Activated CD8-positive, alpha-beta memory T cell treated with anti-CD3 and anti-CD28 coated beads for 1 hour (primary cell): ENCODE results near the gene ACP2.

Experiments used
- DNase-seq, 2 donors: peaks; one replicate each; pipeline ENCODE4 v3.0.0-alpha.2; 2020; ENCODE audit warnings: low read depth in 1 of 2; ENCODE audit errors: extremely low read depth in 1 of 2

Gene ACP2, protein sequence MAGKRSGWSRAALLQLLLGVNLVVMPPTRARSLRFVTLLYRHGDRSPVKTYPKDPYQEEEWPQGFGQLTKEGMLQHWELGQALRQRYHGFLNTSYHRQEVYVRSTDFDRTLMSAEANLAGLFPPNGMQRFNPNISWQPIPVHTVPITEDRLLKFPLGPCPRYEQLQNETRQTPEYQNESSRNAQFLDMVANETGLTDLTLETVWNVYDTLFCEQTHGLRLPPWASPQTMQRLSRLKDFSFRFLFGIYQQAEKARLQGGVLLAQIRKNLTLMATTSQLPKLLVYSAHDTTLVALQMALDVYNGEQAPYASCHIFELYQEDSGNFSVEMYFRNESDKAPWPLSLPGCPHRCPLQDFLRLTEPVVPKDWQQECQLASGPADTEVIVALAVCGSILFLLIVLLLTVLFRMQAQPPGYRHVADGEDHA

DNA sequence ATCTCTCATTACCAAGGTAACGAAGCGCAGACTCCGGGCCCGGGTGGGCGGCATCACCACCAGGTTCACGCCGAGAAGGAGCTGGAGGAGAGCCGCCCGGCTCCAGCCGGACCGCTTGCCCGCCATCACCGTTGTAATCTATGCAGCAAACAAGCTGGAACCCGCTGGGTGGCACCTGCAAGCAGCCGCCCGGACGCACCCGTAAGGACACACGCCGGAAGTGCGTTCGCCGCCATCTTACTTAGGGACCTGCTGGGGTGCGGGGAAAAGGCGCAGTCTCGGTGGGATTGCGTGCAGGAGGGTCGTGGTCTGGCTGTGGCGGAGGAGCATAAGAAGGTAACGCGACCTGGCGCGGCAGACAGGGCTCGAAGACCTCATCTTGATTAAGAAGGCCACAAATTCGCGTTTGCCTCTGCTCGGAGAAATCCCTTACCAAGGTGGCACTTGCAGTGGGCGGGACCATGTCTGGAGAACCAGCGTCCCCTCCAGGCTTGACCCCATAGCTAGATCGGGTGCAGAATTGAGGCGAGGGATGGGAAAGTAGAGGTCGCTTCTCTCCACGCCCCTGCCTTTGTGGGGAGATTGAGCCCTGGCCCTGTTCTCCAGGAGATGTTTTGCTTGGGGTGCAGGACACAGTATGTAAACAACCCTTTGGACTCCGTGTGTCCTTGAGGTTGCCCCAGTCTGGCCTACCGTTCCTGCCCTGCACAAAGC, at the start of gene ACP2:
Gene ACP2, minus strand, starts transcription at position 151 of the 714 bp plus-strand sequence. Its CDS starts 25 bp downstream, at position 126.
- DNase-seq, result peak; percentile 69 to 71

DNA sequence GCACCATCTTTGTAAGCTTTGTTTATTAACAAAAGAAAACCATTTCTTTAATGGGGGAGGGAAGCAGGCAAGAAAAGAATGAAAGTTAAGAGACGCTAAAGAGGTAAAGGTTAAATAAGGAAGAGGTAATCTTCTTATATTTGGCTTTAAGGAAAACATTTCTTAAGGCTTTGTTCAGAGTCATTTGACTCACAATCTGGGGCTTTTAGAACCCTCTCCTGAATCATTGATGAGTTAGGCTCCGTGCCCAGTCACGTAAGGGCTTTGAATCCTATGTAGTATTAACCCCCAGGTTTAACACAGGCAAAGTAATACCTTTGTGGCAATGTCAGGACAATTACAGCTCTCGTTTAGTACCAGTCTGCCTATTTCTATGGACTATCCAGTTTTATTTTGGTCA, 47.4 kb upstream of the ACP2 start:
- no peak for DNase-seq

DNA sequence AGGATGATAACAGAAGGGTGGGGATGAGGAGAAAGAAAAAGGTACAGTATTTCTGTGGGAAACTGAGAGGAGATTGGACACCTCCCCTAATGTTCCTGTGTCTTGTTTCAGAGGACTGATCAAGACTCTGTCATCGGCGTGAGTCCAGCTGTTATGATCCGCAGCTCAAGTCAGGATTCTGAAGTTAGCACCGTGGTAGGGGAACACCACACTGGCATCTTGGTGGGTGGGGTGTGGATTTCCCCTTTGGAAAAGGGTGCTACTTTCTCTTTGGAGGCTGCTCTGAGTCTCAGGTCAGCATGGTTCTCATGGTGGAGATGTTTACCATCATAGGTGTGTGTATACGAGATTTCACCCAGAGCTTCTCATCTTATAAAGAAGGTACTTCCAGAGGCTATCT, 46.8 kb upstream of the ACP2 start:
- no peak for DNase-seq

DNA sequence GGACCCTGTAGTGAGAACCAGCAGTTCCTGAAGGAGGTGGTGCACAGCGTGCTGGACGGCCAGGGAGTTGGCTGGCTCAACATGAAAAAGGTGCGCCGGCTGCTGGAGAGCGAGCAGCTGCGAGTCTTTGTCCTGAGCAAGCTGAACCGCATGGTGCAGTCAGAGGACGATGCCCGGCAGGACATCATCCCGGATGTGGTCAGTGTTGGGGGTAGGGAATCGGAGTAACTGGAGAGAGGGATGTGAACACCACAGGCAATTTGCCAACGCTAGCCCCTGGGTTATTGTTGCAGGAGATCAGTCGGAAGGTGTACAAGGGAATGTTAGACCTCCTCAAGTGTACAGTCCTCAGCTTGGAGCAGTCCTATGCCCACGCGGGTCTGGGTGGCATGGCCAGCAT, 41.2 kb upstream of the ACP2 start:
- no peak for DNase-seq

DNA sequence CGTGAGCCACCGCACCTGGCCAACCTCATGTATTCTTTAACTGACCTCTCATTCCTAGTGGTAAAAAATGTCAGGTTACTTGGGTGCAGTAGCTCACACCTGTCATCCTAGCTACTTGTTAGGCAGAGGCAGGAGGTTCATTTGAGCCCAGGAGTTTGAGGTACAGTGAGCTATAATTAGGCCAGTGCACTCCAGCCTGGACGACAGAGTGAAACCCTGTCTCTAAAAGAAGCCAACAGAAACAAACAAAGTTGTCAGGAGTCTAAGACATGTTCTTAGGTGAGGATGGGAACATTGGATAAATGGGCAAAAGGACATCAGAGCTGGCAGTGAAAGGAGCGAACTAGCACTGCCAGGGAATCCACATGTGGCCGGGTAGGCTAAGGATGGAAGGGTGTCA, 39.5 kb upstream of the ACP2 start:
- no peak for DNase-seq

DNA sequence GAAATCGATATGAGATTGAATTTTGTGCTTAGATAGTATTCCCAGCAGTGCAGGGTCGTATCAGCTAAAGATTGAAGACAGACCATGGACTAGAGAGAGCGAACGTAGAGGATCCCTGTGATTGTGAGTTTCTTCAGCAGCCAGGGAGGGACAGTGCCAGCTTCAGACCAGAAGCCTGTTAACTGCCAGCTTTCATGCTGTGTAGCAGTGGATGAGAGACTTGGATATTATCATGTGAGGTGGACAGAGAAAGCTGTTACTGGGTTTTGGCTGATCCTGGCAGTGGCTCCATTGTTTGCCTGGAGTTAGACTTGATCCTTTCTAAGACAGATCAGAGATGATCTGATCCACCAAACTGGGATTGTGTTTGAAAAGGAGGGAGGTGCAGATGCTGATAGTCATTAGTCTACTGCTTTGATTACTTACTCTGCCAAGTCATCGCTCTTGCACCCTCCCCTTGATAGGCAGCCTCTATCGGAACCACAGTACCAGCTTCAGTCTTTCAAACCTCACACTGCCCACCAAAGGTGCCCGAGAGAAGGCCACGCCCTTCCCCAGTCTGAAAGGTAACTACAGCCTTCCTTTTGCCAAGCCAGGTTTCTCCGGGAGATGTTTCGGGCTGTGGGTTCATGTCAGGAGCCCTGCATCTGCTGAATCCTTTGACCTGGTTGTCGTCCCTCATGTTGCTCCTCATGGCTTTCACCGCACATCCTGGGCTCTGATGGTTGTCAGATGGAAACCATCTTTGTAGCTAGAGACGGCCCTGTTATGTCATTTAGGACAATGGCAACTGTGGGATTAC, 37.6 kb upstream of the ACP2 start:
- no peak for DNase-seq

DNA sequence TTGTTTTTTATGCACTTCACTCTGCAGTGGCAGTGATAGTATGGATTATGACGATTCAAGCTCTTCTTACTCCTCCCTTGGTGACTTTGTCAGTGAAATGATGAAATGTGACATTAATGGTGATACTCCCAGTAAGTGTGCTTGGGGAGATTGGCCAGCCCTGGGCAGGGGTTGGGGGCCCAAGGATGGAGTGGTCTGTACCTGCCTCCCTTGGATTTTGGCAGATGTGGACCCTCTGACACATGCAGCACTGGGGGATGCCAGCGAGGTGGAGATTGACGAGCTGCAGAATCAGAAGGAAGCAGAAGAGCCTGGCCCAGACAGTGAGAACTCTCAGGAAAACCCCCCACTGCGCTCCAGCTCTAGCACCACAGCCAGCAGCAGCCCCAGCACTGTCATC, 35.5 kb upstream of the ACP2 start:
- DNase-seq, result no peak

DNA sequence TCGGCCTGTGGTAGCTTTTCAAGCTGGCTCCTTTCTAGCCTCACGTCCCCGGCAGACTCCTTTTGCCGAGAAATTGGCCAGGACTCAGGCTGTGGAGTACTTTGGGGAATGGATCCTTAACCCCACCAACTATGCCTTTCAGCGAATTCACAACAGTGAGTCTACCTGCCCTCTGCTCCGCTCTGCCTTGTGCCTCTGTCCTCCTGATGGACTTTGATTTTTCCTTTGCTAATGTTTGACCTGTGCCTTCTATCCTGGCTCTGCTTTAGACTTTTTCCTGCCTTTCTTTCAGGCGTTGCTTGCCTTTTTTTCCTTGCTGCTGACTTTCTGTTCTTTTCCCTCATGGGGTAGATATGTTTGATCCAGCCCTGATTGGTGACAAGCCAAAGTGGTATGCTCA, 33.8 kb upstream of the ACP2 start:
- DNase-seq, result no peak

DNA sequence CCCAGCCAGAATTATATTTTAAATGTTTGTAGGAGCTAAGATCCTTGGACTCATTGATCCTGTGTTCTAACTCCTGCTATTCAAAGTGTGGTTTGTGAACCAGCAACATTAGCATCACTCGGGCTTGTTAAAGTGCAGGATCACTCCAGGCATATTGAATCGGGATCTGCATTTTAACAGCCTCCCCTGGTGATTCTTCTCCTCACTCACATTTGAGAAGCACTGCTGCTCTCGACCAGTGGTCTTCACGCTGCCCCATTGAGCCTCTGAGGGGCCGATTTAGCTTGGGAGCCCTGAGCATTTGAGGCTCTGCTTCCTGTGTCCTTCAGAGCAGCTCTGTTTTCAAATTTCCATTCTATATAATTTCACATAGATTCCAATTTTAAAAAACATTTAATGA, 32.2 kb upstream of the ACP2 start:
- DNase-seq, result no peak

DNA sequence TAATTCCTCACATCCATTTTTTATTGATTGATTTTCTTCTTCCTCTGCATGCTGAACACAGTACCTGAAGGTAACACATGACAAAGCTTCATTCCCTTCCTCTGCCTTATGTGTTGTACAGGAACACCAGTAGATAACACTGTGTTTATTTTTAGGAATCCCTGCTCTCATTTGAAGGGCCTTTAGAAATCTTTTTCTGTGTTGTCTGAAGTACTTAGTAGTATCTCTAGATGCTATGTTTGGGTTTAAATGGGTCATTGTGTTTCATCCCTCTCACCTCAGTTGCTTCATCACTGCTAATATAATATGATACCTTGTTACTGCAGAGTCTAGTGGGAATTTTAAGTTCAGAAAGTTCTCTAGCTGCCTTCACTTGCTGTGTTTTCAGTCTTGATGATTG, 31.5 kb upstream of the ACP2 start:
- no peak for DNase-seq

DNA sequence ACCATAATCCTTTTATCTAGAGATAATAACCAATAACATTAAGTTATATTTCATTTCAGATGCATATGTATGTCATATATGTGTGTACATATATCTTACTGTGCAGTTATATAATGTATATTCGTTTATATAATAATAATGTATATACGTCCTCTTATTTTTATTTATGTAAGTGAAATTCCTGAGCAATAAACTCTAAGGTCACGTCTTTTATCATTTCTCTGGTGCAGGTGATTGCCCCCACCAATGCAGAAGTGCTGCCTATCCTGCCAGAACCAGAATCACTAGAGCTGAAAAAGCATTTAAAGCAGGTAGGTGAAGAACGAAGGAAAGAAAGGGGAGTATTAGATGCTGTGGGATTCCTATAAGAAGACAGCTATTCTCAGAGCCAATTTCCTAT, 30.2 kb upstream of the ACP2 start:
- DNase-seq, result no peak

DNA sequence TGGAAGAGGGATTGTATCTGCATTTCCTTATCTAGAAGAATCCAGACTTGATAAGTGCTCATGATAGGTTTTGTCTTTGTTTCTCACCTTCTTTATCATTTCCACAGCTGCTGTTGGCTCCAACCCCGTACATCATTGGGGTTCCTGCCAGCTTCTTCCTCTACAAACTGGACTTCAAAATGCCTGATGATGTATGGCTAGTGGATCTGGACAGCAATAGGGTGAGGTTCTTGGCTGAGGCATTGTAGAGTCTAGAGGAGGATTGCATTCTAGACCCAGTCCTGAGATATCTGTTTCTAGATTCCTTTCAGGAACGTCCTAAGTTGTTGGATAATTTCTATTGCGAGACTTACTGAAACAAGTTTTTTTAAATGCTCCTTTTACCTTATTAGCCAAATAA, 29.4 kb upstream of the ACP2 start:
- DNase-seq, result no peak

DNA sequence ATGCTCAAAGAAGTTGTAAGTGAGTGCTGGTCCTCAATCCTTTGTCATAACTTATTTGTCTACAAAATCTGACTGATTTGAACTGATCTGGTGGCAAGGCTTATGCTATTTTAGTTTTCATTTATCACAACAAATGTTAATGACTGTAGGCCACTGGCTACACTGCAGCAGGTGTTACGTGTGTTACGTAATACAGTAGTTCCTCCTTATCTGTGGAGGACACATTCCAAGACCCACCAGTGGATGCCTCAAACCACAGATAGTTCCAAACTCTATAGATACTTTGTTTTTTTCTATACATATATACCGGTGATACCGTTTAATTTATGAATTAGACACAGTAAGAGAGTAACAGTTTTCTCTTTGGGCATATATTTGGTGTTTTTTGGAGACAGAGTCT, 28.3 kb upstream of the ACP2 start:
- DNase-seq, result no peak

DNA sequence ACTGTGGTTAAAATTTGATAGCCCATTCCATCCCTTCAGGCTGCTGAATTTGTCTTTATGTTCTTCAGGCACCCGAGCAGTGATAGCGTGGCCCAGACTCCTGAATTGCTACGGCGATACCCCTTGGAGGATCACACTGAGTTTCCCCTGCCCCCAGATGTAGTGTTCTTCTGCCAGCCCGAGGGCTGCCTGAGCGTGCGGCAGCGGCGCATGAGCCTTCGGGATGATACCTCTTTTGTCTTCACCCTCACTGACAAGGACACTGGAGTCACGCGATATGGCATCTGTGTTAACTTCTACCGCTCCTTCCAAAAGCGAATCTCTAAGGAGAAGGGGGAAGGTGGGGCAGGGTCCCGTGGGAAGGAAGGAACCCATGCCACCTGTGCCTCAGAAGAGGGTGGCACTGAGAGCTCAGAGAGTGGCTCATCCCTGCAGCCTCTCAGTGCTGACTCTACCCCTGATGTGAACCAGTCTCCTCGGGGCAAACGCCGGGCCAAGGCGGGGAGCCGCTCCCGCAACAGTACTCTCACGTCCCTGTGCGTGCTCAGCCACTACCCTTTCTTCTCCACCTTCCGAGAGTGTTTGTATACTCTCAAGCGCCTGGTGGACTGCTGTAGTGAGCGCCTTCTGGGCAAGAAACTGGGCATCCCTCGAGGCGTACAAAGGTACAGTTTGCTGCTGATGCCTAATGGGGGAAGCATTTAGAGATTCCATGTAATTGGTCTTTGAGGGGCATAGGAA, 26.1 kb upstream of the ACP2 start:
- DNase-seq, result no peak

DNA sequence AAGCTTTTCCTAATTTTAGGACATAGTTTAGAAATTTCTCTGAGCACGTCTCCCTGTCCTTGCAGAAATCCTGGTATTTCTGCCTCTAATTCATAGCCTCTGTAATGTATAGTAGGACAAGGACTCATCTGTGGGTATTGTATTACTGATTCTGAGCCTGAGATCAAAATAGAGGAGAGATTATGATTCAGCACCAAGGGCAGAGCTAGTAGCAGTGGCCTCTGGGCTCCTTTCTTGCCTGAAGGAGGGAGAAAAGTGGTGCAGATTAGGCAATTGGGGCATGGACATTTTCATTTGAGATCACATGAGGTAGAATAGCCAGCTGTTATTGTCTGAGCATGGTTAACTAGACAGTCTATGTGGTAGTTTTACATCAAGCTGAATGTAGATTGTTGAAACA, 24.1 kb upstream of the ACP2 start:
- DNase-seq, result no peak

DNA sequence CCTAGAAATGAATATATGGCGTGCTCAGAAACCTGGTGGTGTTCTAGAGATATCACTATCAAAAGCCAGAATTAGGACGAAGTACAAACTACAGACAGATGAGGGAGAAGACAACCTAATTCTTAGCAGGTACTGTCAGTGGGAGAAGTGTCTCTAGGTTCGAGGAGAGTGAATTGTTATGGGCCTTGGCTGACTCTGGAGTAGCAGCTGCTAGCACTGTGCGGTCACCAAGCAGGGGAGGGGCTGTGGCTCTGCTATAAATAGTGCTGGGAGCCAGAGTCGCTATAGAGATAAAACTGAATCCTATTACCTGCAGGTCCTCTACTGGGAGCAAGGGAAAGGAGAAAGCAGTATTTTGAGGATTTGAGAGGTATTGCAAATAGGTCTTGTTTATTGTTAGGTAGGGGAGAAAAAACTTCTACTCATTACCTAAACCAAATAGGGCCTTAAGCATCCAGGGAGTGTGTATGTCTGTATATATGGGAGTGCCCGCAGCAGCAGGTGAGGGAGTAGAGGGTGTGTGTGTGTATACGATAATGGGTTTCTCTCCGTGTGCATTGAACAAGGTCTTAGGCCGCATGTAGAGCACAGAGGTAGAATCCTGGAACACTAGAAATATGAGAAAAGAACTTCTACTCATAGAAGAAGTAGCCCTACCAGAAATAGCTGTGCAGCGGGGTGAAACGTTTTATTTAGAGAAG, 23.5 kb upstream of the ACP2 start:
- no peak for DNase-seq

DNA sequence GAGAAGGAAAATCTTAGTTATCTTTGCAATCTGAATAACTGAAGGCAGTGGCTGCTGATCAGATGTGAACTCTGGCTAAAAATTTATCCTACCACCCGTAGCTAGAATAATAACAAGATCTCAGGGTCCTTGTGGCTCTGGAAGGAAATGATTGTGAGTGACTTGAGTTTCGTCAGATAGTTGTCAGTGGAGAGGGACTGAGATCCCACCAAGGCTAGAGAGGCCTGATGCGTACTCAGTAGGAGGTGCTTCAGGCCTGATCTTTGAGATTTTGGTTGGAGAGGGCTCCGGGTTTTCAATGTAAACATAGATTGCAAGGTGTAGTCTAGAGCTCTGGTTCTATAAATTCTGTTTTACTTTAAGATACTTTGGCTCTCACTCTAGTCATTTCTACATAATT, 22.7 kb upstream of the ACP2 start:
- no peak for DNase-seq

DNA sequence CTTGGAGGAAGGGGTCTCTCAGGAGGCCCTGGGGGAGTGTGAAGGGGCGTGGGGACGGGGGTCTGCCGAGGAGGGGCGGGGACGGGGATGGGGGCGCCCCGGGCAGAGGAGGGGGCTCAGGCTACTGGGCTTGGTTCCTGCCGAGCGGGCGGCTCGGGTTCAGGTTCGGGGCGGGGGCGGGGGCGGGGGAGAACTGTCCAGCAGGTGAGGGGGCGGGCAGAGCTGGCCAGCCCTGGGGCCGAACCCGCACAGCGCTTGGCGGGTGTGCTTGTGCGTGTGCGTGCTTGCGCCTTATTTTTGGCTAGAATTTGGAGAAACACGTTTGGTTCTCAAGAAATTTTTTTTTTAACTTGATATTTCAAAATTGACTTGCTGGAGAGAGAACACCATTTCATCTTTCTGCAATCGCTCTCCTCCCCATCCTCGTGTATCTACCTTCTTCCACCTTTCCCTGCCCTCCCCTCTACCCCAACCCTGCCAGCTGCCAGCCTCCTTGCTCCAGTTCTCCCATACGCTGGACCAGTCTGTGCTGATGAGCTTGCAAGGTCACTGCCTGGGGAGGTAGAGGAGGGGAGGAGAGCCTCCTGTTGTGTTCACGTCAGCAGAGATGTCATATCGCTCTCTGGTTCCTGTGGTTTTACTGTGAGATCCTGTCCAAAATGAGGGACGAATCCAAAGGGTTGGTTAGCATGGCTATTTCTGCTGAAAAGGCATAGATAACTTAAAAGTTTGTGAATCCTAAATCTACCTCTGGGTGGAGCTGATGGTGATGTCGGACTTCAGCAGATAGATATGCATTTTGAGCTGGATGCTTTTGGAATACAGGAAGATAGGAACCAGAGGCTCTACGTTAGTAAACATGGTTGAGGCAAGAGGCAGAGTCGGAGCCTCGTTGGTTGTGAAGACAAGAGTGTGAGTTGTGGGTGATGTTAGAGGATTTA, 22.0 kb upstream of the ACP2 start:
- DNase-seq, result no peak

DNA sequence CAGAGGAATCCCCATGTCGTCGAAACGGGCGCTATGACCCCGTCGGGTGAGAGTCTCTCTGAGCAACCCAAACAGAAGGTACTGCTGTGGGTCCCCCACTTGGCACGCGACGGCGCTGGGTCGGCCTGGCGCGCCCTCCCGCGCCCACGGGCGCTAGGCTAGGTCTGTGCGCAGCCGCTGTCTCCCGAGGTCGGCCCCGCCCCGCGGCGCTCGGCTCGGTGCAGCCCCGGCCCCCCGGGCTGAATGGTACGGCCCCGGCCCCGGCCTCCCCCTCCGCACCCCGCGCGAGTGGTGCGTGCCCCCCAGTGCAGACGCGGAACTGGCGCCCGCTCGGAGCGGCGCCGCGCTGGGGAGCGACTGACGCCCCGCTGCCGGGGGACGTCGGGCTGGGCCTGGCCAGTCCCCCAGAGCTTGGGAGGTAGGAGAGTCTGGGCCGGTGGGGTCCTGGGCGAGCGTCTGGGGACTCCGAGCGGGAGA, 21.3 kb upstream of the ACP2 start, which contains the start of gene MADD:
Gene MADD, plus strand, starts transcription at position 305 of the 477 bp plus-strand sequence.
- peak; percentile 76 to 90 for DNase-seq
